VCaP (cell line): ENCODE data around the gene CDH4.

ENCODE experiments used
- H3K27ac ChIP-seq: fragments of 450-650 bp; 2 replicates; pipeline ENCODE4 v1.5.1; 2017
- CTCF ChIP-seq: fragments of 450-650 bp; conservative IDR thresholded peaks from 2 replicates; pipeline ENCODE4 v1.5.1; 2017; ENCODE audit warnings: mild to moderate bottlenecking, moderate library complexity

CDH4 gene

GRCh38 chr20:61236713-61237112 lies 15.3 kb upstream of the CDH4 start:
- TF ChIP-seq CTCF = no peak
- H3K27ac ChIP-seq = no peak overlapping the region

- TF ChIP-seq CTCF = no peak
- H3K27ac ChIP-seq = no peak overlapping the region
Measured at GRCh38 chr20:61238813-61239212, 13.2 kb upstream of the CDH4 start.

DNA sequence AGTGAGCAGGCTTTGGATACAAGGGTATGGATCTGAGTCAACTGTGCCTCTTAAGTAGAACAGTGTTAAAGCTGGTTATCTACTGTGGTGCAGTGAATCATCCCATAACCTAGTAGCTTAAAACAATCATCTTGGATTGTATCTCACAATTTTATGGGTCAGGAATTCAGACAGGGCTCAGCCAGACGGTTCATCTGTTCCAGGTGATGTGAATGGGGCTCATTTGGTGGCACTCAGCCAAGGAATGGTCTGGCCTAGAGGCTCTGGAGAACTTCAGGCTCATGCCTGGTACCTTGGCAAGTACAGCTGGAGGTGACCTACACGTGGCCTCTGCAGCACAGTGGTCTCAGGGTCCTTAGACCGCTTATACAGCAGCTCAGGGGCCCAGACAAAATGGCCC lies 11.2 kb upstream of the CDH4 start:
- TF ChIP-seq CTCF = no peak
- no peak overlapping the region for H3K27ac ChIP-seq

GRCh38 chr20:61244213-61244612 lies 7.8 kb upstream of the CDH4 start:
- TF ChIP-seq CTCF = no peak
- H3K27ac ChIP-seq = no peak overlapping the region

GRCh38 chr20:61246269-61246668 lies 5.8 kb upstream of the CDH4 start:
- TF ChIP-seq CTCF = no peak
- H3K27ac ChIP-seq = no peak overlapping the region

DNA sequence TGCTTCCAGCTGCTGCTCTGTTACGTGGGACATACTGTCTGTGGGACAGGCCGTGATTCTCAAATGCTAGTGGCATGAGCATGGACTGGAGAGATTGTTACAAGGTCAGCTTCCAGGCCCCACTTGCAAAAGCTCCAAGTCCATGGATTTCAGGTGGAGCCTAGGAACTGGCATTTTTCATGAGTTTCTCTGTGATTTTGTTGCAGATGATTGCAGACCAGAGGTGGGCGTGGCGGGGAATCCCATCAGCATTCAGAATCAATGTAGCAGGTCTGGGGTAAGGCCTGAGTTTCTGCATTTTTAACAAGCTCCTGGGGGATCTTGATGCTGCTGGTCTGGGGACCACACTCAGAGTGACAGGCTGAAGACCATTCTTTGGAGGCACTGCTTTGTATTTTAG lies 2.4 kb upstream of the CDH4 start:
- no peak for TF ChIP-seq CTCF

GRCh38 chr20:61252601-61253263 lies 671 bp downstream of the CDH4 start:
- no peak for TF ChIP-seq CTCF
- H3K27ac ChIP-seq = peak overlapping the region; percentile 57; the same call in 1 of the 2 replicates

More for the DNA sequence above, 2.4 kb upstream of the CDH4 start:
- no peak overlapping the region for H3K27ac ChIP-seq
